H9 (cell line): ENCODE results near the gene DISP3. TPM values are rescaled to one million over a fixed set of nuclear protein-coding genes. Genes with fewer than 3 reads are reported as not detected.

Source experiments
- DNase-seq: peaks from one replicate; pipeline ENCODE4 v3.0.0-alpha.2; 2017
- H2AFZ ChIP-seq: one replicate; pipeline ENCODE4 v1.6.1; 2013; ENCODE audit warnings: mild to moderate bottlenecking, low read length, control low read depth, moderate library complexity
- H2AK5ac ChIP-seq: 2 replicates; pipeline ENCODE4 v1.6.1; 2013; ENCODE audit warnings: low read length, control low read depth, mixed read lengths; ENCODE audit not compliant: insufficient read length
- H2BK120ac ChIP-seq: one replicate; pipeline ENCODE4 v1.6.1; 2013; ENCODE audit warnings: low read depth, mild to moderate bottlenecking, low read length, control low read depth, inconsistent platforms; ENCODE audit not compliant: poor library complexity, severe bottlenecking
- H2BK12ac ChIP-seq: 2 replicates; pipeline ENCODE4 v1.6.1; 2013; ENCODE audit warnings: low read length, control low read depth, mixed read lengths, low read depth; ENCODE audit not compliant: insufficient read length
- H2BK15ac ChIP-seq: 2 replicates; pipeline ENCODE4 v1.6.1; 2013; ENCODE audit warnings: low read depth, low read length, control low read depth
- H2BK20ac ChIP-seq: one replicate; pipeline ENCODE4 v1.6.1; 2013; ENCODE audit warnings: low read depth, mild to moderate bottlenecking, low read length, control low read depth, inconsistent platforms; ENCODE audit not compliant: poor library complexity, severe bottlenecking
- H2BK5ac ChIP-seq: 2 replicates; pipeline ENCODE4 v1.6.1; 2013; ENCODE audit warnings: low read length, control low read depth, mixed read lengths; ENCODE audit not compliant: insufficient read length
- H3K14ac ChIP-seq: 2 replicates; pipeline ENCODE4 v1.6.1; 2013; ENCODE audit warnings: low read length, control low read depth; ENCODE audit not compliant: insufficient read depth
- H3K18ac ChIP-seq: 2 replicates; pipeline ENCODE4 v1.6.1; 2013; ENCODE audit warnings: low read depth, mild to moderate bottlenecking, mixed read lengths, low read length, control low read depth; ENCODE audit not compliant: insufficient read length
- H3K23ac ChIP-seq: 2 replicates; pipeline ENCODE4 v1.6.1; 2013; ENCODE audit warnings: low read length, control low read depth, mixed read lengths, low read depth; ENCODE audit not compliant: insufficient read length
- H3K23me2 ChIP-seq: 2 replicates; pipeline ENCODE4 v1.6.1; 2013; ENCODE audit warnings: low read depth, mild to moderate bottlenecking, mixed read lengths, low read length, control low read depth; ENCODE audit not compliant: insufficient read length, poor library complexity, severe bottlenecking
- H3K27ac ChIP-seq: 2 replicates; pipeline ENCODE4 v1.5.1; 2013; ENCODE audit warnings: low read length, control low read depth, mixed read lengths, low read depth; ENCODE audit not compliant: insufficient read length
- H3K27me3 ChIP-seq: 2 replicates; pipeline ENCODE4 v1.6.1; 2013; ENCODE audit warnings: low read length, control low read depth, inconsistent platforms; ENCODE audit not compliant: insufficient read depth
- H3K4ac ChIP-seq: 2 replicates; pipeline ENCODE4 v1.6.1; 2013; ENCODE audit warnings: low read depth, mild to moderate bottlenecking, control low read depth, inconsistent platforms, low read length, moderate library complexity
- H3K4me1 ChIP-seq: 2 replicates; pipeline ENCODE4 v1.6.1; 2013; ENCODE audit warnings: low read length, control low read depth, inconsistent platforms; ENCODE audit not compliant: insufficient read depth
- H3K4me2 ChIP-seq: 2 replicates; pipeline ENCODE4 v1.6.1; 2013; ENCODE audit warnings: low read length, control low read depth, mixed read lengths; ENCODE audit not compliant: insufficient read length, insufficient read depth
- H3K56ac ChIP-seq: 2 replicates; pipeline ENCODE4 v1.6.1; 2013; ENCODE audit warnings: low read depth, mild to moderate bottlenecking, mixed read lengths, low read length, control low read depth; ENCODE audit not compliant: insufficient read length
- H3K79me1 ChIP-seq: 2 replicates; pipeline ENCODE4 v1.6.1; 2013; ENCODE audit warnings: low read depth, mild to moderate bottlenecking, moderate library complexity, low read length, control low read depth, inconsistent platforms; ENCODE audit not compliant: insufficient read depth, poor library complexity, severe bottlenecking
- H3K79me2 ChIP-seq: 2 replicates; pipeline ENCODE4 v1.6.1; 2013; ENCODE audit warnings: low read length, control low read depth, inconsistent platforms; ENCODE audit not compliant: insufficient read depth
- H3K9ac ChIP-seq: 2 replicates; pipeline ENCODE4 v1.6.1; 2013; ENCODE audit warnings: low read length, control low read depth, mixed read lengths; ENCODE audit not compliant: insufficient read length; ENCODE audit errors: extremely low read depth
- H3K9me3 ChIP-seq: one replicate; pipeline ENCODE4 v1.6.1; 2013; ENCODE audit warnings: low read depth, low read length, inconsistent platforms; ENCODE audit not compliant: control insufficient read depth
- H3T11ph ChIP-seq: one replicate; pipeline ENCODE4 v1.6.1; 2013; ENCODE audit warnings: mild to moderate bottlenecking, low read length, control low read depth, inconsistent platforms
- H4K20me1 ChIP-seq: one replicate; pipeline ENCODE4 v1.6.1; 2013; ENCODE audit not compliant: control insufficient read depth, insufficient read length, insufficient read depth
- H4K5ac ChIP-seq: 2 replicates; pipeline ENCODE4 v1.6.1; 2013; ENCODE audit warnings: low read depth, mild to moderate bottlenecking, mixed read lengths, low read length, control low read depth; ENCODE audit not compliant: insufficient read length
- H4K8ac ChIP-seq: replicated peaks from 2 replicates; pipeline ENCODE4 v1.6.1; 2013; ENCODE audit warnings: low read length, control low read depth, mixed read lengths, low read depth; ENCODE audit not compliant: insufficient read length
- H4K91ac ChIP-seq: 2 replicates; pipeline ENCODE4 v1.6.1; 2013; ENCODE audit warnings: low read depth, mild to moderate bottlenecking, moderate library complexity, mixed read lengths, low read length, control low read depth; ENCODE audit not compliant: insufficient read length
- H3K27ac Mint-ChIP-seq, 3 experiments: 2 replicates in 2 of 3; 3 replicates in 1 of 3; pipeline ENCODE4 v1.8.0; 2020 to 2021; ENCODE audit warnings: mixed read lengths in 3 of 3, mild to moderate bottlenecking in 1 of 3, moderate library complexity in 1 of 3
- H3K27me3 Mint-ChIP-seq: 2 replicates; pipeline ENCODE4 v1.8.0; 2021; ENCODE audit warnings: low read depth, mild to moderate bottlenecking, moderate library complexity, mixed read lengths
- H3K36me3 Mint-ChIP-seq, 3 experiments: 2 replicates in 2 of 3; 3 replicates in 1 of 3; pipeline ENCODE4 v1.8.0; 2020 to 2021; ENCODE audit warnings: low read depth in 3 of 3, mixed read lengths in 3 of 3; ENCODE audit not compliant: insufficient read depth in 1 of 3
- H3K4me1 Mint-ChIP-seq, 2 experiments: 2 replicates each; pipeline ENCODE4 v1.8.0; 2020; ENCODE audit warnings: mixed read lengths in 2 of 2
- H3K4me3 Mint-ChIP-seq, 2 experiments: 2 replicates in 1 of 2; 3 replicates in 1 of 2; pipeline ENCODE4 v1.8.0; 2020 to 2021; ENCODE audit warnings: mild to moderate bottlenecking in 2 of 2, mixed read lengths in 2 of 2, moderate library complexity in 1 of 2
- H3K9me3 Mint-ChIP-seq, 2 experiments: 2 replicates in 1 of 2; 3 replicates in 1 of 2; pipeline ENCODE4 v1.8.0; 2020; ENCODE audit warnings: mild to moderate bottlenecking in 2 of 2, mixed read lengths in 2 of 2, moderate library complexity in 1 of 2
- CTCF ChIP-seq: fragments of 200-600 bp; sonication (generic); conservative IDR thresholded peaks from 3 replicates; pipeline ENCODE4 v1.8.0; 2021; ENCODE audit warnings: antibody characterized with exemption, mild to moderate bottlenecking
- WGBS: extraction: QIAGEN DNeasy Blood & Tissue Kit; methylation state at CpG from one replicate; pipeline ENCODE4 v1.1.7; 2013; ENCODE audit warnings: missing lambda C conversion rate, low lambda C conversion rate, mixed read lengths; ENCODE audit not compliant: insufficient read length; ENCODE audit errors: extremely low coverage; 5-methylcytosine and 5-hydroxymethylcytosine counted together
- total RNA-seq: library from RNA; stranded (reverse); gene quantifications from 2 replicates; pipeline ENCODE4 v1.2.1, GENCODE V29; 2021

Gene DISP3
- total RNA-seq, 1 experiment from 2014 or later, result 3.5 TPM

- H3K4me1 Mint-ChIP-seq, result peaks cover 10 to 11% of the 10 kb centered on the region in 2 experiments
- H3K4me3 Mint-ChIP-seq, result no peak overlapping the region
- peaks cover 34% of the 10 kb centered on the region for H3K27me3 Mint-ChIP-seq
- Histone ChIP-seq H3K4me1 (no peaks in the 10 kb centered on the region; the same call in 1 of the 2 replicates), H2BK12ac (no peak overlapping the region), H3K4ac (no peak overlapping the region), H3K79me2 (no peaks in the 10 kb centered on the region), H3T11ph (no peak overlapping the region), H4K20me1 (no peaks in the 10 kb centered on the region), H4K8ac (no peak overlapping the region), H4K91ac (no peak overlapping the region), H2BK5ac (no peak overlapping the region), H3K27me3 (no peaks in the 10 kb centered on the region), H3K23ac (no peak overlapping the region), H3K27ac (no peak overlapping the region), H3K18ac (no peak overlapping the region), H3K56ac (no peak overlapping the region), H2BK15ac (no peak overlapping the region), H3K79me1 (no peaks in the 10 kb centered on the region), H3K23me2 (no peaks in the 10 kb centered on the region), H4K5ac (no peak overlapping the region), H3K9me3 (no peaks in the 10 kb centered on the region), H3K14ac (no peak overlapping the region), H2AFZ (no peak overlapping the region), H2AK5ac (no peak overlapping the region), H3K9ac (no peak overlapping the region), H2BK20ac (no peak overlapping the region), H3K4me2 (no peak overlapping the region), H2BK120ac (no peak overlapping the region)
- no peak for DNase-seq
- no CpG with 5 or more reads among the region's 2 CpGs for WGBS
- H3K27ac Mint-ChIP-seq, result no peak overlapping the region
- no peaks in the 10 kb centered on the region for H3K36me3 Mint-ChIP-seq
- no peaks in the 10 kb centered on the region for H3K9me3 Mint-ChIP-seq
- TF ChIP-seq CTCF, result no peak
Observed at GRCh38 chr1:11543796-11544195, 64.8 kb downstream of the DISP3 start.
